WTC11 (cell line): ENCODE results near the gene KRT9. TPM values are rescaled to one million over a fixed set of nuclear protein-coding genes. Genes with fewer than 3 reads are reported as not detected.

Experiments used
- ATAC-seq: fragments of 200-7000 bp; cut with Tn5 transposase; 2 replicates; pipeline ENCODE4 v1.10.0; 2021; ENCODE audit warnings: mild to moderate bottlenecking, moderate library complexity
- CTCF ChIA-PET: fragments of 300-600 bp; sonication (Branson Sonifier 250); formaldehyde crosslinking; loops from one replicate; lab custom pipeline; 2021; ENCODE audit warnings: antibody characterized with exemption; lab: Charles Lee
- POLR2A ChIA-PET: fragments of 350-600 bp; sonication (Branson Sonifier 250); formaldehyde crosslinking; loops from one replicate; lab custom pipeline; 2021; ENCODE audit warnings: antibody characterized with exemption; lab: Charles Lee
- DNase-seq: peaks from one replicate; pipeline ENCODE4 v3.0.0; 2021; ENCODE audit warnings: low spot score
- H3K27ac Mint-ChIP-seq: 2 replicates; pipeline ENCODE4 v1.8.0; 2021; ENCODE audit warnings: mixed read lengths
- H3K27me3 Mint-ChIP-seq: 2 replicates; pipeline ENCODE4 v1.8.0; 2021; ENCODE audit warnings: low read depth, mild to moderate bottlenecking, moderate library complexity, mixed read lengths
- H3K36me3 Mint-ChIP-seq: 2 replicates; pipeline ENCODE4 v1.8.0; 2021; ENCODE audit warnings: mixed read lengths
- H3K4me1 Mint-ChIP-seq: 2 replicates; pipeline ENCODE4 v1.8.0; 2022; ENCODE audit warnings: mixed read lengths
- H3K4me3 Mint-ChIP-seq: 2 replicates; pipeline ENCODE4 v1.8.0; 2021; ENCODE audit warnings: mild to moderate bottlenecking, moderate library complexity, mixed read lengths
- H3K9me3 Mint-ChIP-seq: 2 replicates; pipeline ENCODE4 v1.8.0; 2021; ENCODE audit warnings: mixed read lengths
- ATF2 ChIP-seq: sonication (generic); formaldehyde crosslinking; IDR thresholded peaks from 2 replicates; pipeline ENCODE4 v1.8.1; 2022; ENCODE audit warnings: low read depth, missing genetic modification reagents, borderline replicate concordance
- CTCF ChIP-seq: fragments of 200-600 bp; IDR thresholded peaks from 2 replicates; pipeline ENCODE4 v1.8.0; 2022; ENCODE audit warnings: antibody characterized with exemption
- FOXJ3 ChIP-seq: sonication (generic); formaldehyde crosslinking; IDR thresholded peaks from 2 replicates; pipeline ENCODE4 v1.9.0; 2021; ENCODE audit warnings: missing genetic modification reagents, mild to moderate bottlenecking, borderline replicate concordance
- JAZF1 ChIP-seq: fragments of 250-450 bp; sonication (Bioruptor Pico); IDR thresholded peaks from 2 replicates; pipeline ENCODE4 v1.9.0; 2021; ENCODE audit warnings: moderate library complexity, mild to moderate bottlenecking, inconsistent platforms
- KAT7 ChIP-seq: sonication (generic); formaldehyde crosslinking; IDR thresholded peaks from 2 replicates; pipeline ENCODE4 v1.8.1; 2023; ENCODE audit warnings: missing genetic modification reagents, mild to moderate bottlenecking, borderline replicate concordance
- MXD4 ChIP-seq: fragments of 250-450 bp; sonication (Bioruptor Pico); IDR thresholded peaks from 2 replicates; pipeline ENCODE4 v1.8.0; 2021; ENCODE audit warnings: mild to moderate bottlenecking, moderate library complexity, borderline replicate concordance
- RORB ChIP-seq: fragments of 250-450 bp; sonication (Bioruptor Pico); IDR thresholded peaks from 2 replicates; pipeline ENCODE4 v1.9.0; 2021; ENCODE audit warnings: mild to moderate bottlenecking
- SMAD3 ChIP-seq: sonication (generic); formaldehyde crosslinking; IDR thresholded peaks from 2 replicates; pipeline ENCODE4 v1.8.0; 2022; ENCODE audit warnings: missing genetic modification reagents, mild to moderate bottlenecking, borderline replicate concordance
- SP1 ChIP-seq: sonication (generic); formaldehyde crosslinking; conservative IDR thresholded peaks from 2 replicates; pipeline ENCODE4 v1.8.1; 2022; ENCODE audit warnings: missing genetic modification reagents
- STAT6 ChIP-seq: sonication (generic); formaldehyde crosslinking; conservative IDR thresholded peaks from 2 replicates; pipeline ENCODE4 v1.8.1; 2023; ENCODE audit warnings: mild to moderate bottlenecking, low read depth, missing genetic modification reagents, moderate library complexity
- USF1 ChIP-seq: sonication (generic); formaldehyde crosslinking; IDR thresholded peaks from 2 replicates; pipeline ENCODE4 v1.8.0; 2022; ENCODE audit warnings: mild to moderate bottlenecking, missing genetic modification reagents
- total RNA-seq: library from RNA; stranded (reverse); gene quantifications from 3 replicates; pipeline ENCODE4 v1.2.3, GENCODE V29; 2021
- TF ChIP-seq, protein P1 (sequence below): sonication (generic); formaldehyde crosslinking; IDR thresholded peaks from 2 replicates; pipeline ENCODE4 v1.8.0; 2022; ENCODE audit warnings: mild to moderate bottlenecking, missing genetic modification reagents
- TF ChIP-seq, protein P2 (sequence below): sonication (generic); formaldehyde crosslinking; IDR thresholded peaks from 2 replicates; pipeline ENCODE4 v1.8.0; 2023; ENCODE audit warnings: mild to moderate bottlenecking, missing genetic modification reagents
- TF ChIP-seq, protein P3 (sequence below): fragments of 250-450 bp; sonication (Bioruptor Pico); IDR thresholded peaks from 2 replicates; pipeline ENCODE4 v1.9.0; 2021; ENCODE audit warnings: mild to moderate bottlenecking
- TF ChIP-seq, protein P4 (sequence below): sonication (generic); formaldehyde crosslinking; IDR thresholded peaks from 2 replicates; pipeline ENCODE4 v1.8.0; 2022; ENCODE audit warnings: mild to moderate bottlenecking, missing genetic modification reagents
- TF ChIP-seq, protein P5 (sequence below): sonication (generic); formaldehyde crosslinking; IDR thresholded peaks from 2 replicates; pipeline ENCODE4 v1.8.1; 2023; ENCODE audit warnings: mild to moderate bottlenecking, missing genetic modification reagents, moderate library complexity

KRT9 gene
- total RNA-seq, 1 experiment from 2014 or later, result not detected

DNA sequence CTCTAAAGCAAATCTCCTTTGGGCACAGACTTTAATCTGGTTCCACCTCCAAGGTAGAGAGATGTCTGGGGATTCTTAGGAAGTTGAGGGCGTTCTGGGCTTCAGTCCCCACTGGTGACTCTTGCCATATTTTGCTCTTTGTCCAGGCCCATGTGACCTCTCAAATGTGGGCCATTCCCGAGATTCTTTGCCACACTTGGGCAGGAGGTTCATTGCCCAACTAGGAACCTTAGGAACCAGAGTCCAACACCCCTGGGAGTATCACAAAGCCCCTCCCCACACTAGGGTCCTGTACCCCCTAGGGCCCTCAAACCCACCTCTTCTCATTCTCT lies 8.4 kb upstream of the KRT9 start:
- no peaks in the 10 kb centered on the region; the same call in 1 of the 2 replicates for H3K9me3 Mint-ChIP-seq
- ATAC-seq (no peak), DNase-seq (no peak)
- peaks cover 11% of the 10 kb centered on the region for H3K4me1 Mint-ChIP-seq
- no peak overlapping the region for H3K27ac Mint-ChIP-seq
- TF ChIP-seq JAZF1 (CRISPR knock-in tag) (no peak), SMAD3 (CRISPR knock-in tag) (no peak)
- CTCF ChIA-PET, result interaction anchor here (0.5 to 2.8 kb wide), 32 partner anchors 9 to 761 kb away, joined by 3 to 75 read pairs (median 5); partner anchors contain the start of gene KRT9
- H3K27me3 Mint-ChIP-seq, result peaks cover 29% of the 10 kb centered on the region
- POLR2A ChIA-PET, result no interaction called here
- H3K36me3 Mint-ChIP-seq, result no peaks in the 10 kb centered on the region
- H3K4me3 Mint-ChIP-seq, result no peak overlapping the region

DNA sequence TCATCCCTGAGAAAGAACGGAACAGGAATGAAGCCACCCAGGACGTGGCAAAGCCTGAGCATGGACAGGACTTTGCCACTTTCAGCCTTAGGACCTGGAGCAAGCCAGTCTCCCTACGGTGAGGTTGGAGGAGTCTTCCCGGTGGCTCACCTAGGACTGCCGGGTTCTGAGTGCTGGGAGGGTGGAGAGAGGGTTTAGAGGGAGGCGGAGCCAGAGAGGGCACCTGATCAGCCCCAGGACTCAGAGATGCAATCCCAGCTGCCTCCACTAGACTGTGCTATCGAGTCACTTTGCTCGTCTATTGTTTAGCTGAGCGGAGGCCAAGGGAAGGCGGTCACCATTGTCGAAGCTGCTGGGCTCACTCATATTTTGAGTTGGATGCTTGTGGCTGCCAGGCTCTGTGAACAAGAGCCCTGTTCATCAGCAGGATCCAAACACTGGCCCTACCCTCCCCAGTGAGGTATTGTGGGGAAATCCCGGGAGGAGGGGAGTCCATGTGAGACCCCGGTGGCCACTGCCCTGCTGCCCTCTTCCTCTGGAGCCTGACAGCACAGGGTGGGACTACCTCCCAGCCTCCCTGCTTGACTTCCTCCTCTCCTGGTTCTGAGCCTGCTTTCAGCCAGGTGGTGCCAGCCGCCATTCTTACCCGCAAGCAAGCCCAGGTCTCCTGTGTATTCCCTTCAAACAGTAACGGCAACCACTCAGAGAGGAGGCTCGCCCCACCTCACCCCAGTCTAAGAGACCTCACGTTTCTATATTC lies 7.8 kb upstream of the KRT9 start:
- DNase-seq, result peak; percentile 97
- peak; percentile 99 for ATAC-seq
- Mint-ChIP-seq H3K4me1 (peaks cover 11% of the 10 kb centered on the region), H3K9me3 (no peaks in the 10 kb centered on the region; the same call in 1 of the 2 replicates), H3K4me3 (no peak overlapping the region), H3K36me3 (no peaks in the 10 kb centered on the region), H3K27ac (no peak overlapping the region), H3K27me3 (peaks cover 29% of the 10 kb centered on the region)
- CTCF ChIA-PET, result interaction anchor here (0.5 to 2.8 kb wide), 40 partner anchors 9 to 761 kb away, joined by 3 to 75 read pairs (median 5); partner anchors contain the start of gene KRT9
- POLR2A ChIA-PET, result interaction anchor here (0.6 to 1.0 kb wide), 3 partner anchors 110 to 384 kb away, joined by 3 to 5 read pairs (median 4); no protein-coding TSS in a partner anchor
- TF ChIP-seq KAT7 (CRISPR knock-in tag), result no peak
- peak; percentile 84 for TF ChIP-seq CTCF
- TF ChIP-seq RORB (CRISPR knock-in tag), result no peak
- TF ChIP-seq STAT6 (CRISPR knock-in tag), result no peak
- TF ChIP-seq, protein P1, sequence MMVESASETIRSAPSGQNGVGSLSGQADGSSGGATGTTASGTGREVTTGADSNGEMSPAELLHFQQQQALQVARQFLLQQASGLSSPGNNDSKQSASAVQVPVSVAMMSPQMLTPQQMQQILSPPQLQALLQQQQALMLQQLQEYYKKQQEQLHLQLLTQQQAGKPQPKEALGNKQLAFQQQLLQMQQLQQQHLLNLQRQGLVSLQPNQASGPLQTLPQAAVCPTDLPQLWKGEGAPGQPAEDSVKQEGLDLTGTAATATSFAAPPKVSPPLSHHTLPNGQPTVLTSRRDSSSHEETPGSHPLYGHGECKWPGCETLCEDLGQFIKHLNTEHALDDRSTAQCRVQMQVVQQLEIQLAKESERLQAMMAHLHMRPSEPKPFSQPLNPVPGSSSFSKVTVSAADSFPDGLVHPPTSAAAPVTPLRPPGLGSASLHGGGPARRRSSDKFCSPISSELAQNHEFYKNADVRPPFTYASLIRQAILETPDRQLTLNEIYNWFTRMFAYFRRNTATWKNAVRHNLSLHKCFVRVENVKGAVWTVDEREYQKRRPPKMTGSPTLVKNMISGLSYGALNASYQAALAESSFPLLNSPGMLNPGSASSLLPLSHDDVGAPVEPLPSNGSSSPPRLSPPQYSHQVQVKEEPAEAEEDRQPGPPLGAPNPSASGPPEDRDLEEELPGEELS (CRISPR knock-in tag), result no peak
- no peak for TF ChIP-seq MXD4
- TF ChIP-seq, protein P2, sequence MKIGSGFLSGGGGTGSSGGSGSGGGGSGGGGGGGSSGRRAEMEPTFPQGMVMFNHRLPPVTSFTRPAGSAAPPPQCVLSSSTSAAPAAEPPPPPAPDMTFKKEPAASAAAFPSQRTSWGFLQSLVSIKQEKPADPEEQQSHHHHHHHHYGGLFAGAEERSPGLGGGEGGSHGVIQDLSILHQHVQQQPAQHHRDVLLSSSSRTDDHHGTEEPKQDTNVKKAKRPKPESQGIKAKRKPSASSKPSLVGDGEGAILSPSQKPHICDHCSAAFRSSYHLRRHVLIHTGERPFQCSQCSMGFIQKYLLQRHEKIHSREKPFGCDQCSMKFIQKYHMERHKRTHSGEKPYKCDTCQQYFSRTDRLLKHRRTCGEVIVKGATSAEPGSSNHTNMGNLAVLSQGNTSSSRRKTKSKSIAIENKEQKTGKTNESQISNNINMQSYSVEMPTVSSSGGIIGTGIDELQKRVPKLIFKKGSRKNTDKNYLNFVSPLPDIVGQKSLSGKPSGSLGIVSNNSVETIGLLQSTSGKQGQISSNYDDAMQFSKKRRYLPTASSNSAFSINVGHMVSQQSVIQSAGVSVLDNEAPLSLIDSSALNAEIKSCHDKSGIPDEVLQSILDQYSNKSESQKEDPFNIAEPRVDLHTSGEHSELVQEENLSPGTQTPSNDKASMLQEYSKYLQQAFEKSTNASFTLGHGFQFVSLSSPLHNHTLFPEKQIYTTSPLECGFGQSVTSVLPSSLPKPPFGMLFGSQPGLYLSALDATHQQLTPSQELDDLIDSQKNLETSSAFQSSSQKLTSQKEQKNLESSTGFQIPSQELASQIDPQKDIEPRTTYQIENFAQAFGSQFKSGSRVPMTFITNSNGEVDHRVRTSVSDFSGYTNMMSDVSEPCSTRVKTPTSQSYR (CRISPR knock-in tag), result no peak
- peak; percentile 79; the same call in 1 of the 2 replicates for TF ChIP-seq USF1
- no peak for TF ChIP-seq FOXJ3
- TF ChIP-seq ATF2, result no peak
- TF ChIP-seq, protein P3, sequence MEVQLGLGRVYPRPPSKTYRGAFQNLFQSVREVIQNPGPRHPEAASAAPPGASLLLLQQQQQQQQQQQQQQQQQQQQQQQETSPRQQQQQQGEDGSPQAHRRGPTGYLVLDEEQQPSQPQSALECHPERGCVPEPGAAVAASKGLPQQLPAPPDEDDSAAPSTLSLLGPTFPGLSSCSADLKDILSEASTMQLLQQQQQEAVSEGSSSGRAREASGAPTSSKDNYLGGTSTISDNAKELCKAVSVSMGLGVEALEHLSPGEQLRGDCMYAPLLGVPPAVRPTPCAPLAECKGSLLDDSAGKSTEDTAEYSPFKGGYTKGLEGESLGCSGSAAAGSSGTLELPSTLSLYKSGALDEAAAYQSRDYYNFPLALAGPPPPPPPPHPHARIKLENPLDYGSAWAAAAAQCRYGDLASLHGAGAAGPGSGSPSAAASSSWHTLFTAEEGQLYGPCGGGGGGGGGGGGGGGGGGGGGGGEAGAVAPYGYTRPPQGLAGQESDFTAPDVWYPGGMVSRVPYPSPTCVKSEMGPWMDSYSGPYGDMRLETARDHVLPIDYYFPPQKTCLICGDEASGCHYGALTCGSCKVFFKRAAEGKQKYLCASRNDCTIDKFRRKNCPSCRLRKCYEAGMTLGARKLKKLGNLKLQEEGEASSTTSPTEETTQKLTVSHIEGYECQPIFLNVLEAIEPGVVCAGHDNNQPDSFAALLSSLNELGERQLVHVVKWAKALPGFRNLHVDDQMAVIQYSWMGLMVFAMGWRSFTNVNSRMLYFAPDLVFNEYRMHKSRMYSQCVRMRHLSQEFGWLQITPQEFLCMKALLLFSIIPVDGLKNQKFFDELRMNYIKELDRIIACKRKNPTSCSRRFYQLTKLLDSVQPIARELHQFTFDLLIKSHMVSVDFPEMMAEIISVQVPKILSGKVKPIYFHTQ, result no peak
- TF ChIP-seq, protein P4, sequence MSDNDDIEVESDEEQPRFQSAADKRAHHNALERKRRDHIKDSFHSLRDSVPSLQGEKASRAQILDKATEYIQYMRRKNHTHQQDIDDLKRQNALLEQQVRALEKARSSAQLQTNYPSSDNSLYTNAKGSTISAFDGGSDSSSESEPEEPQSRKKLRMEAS, result peak; percentile 78
- peak; percentile 33; the same call in 1 of the 2 replicates for TF ChIP-seq SP1
- TF ChIP-seq, protein P5, sequence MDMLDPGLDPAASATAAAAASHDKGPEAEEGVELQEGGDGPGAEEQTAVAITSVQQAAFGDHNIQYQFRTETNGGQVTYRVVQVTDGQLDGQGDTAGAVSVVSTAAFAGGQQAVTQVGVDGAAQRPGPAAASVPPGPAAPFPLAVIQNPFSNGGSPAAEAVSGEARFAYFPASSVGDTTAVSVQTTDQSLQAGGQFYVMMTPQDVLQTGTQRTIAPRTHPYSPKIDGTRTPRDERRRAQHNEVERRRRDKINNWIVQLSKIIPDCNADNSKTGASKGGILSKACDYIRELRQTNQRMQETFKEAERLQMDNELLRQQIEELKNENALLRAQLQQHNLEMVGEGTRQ (CRISPR knock-in tag), result peak; percentile 78
